H1 (cell line): Measurements from ENCODE around the gene ADARB2. TPM values are rescaled to one million over a fixed set of nuclear protein-coding genes. Genes with fewer than 3 reads are reported as not detected.

Experiments
- CTCF ChIA-PET: fragments of 300-600 bp; sonication (Branson Sonifier 250); formaldehyde crosslinking; loops from one replicate; lab custom pipeline; 2021; ENCODE audit not compliant: partially characterized antibody; lab: Charles Lee
- POLR2A ChIA-PET: fragments of 300-600 bp; sonication (Branson Sonifier 250); formaldehyde crosslinking; loops from one replicate; lab custom pipeline; 2021; ENCODE audit warnings: inconsistent platforms; ENCODE audit not compliant: partially characterized antibody; lab: Charles Lee
- DNase-seq, 2 experiments: peaks; one replicate each; pipeline versions ENCODE4 v3.0.0 to v3.0.0-alpha.2; 2010 to 2022; ENCODE audit warnings: low spot score in 2 of 2, low read depth in 1 of 2, mixed read lengths in 1 of 2
- FAIRE-seq: peaks from 2 replicates; lab custom pipeline; 2011; peaks lifted over from hg19 to GRCh38; lab: Jason Lieb, UNC
- H2AFZ ChIP-seq: 2 replicates; pipeline ENCODE4 v1.8.1; 2012; ENCODE audit warnings: low read length, inconsistent platforms
- H2AK5ac ChIP-seq: 2 replicates; pipeline ENCODE4 v1.6.1; 2013; ENCODE audit warnings: low read depth, low read length
- H2BK120ac ChIP-seq: replicated peaks from 2 replicates; pipeline ENCODE3; 2013; ENCODE audit warnings: low read depth, low read length, inconsistent platforms
- H2BK12ac ChIP-seq: 2 replicates; pipeline ENCODE4 v1.6.1; 2013; ENCODE audit warnings: low read depth, low read length
- H2BK15ac ChIP-seq: 2 replicates; pipeline ENCODE4 v1.6.1; 2013; ENCODE audit warnings: low read length
- H2BK20ac ChIP-seq: 2 replicates; pipeline ENCODE4 v1.6.1; 2013; ENCODE audit warnings: low read length
- H2BK5ac ChIP-seq: 2 replicates; pipeline ENCODE4 v1.6.1; 2013; ENCODE audit warnings: low read depth, low read length
- H3K14ac ChIP-seq: 2 replicates; pipeline ENCODE4 v1.6.1; 2013; ENCODE audit warnings: inconsistent platforms; ENCODE audit not compliant: insufficient read length
- H3K18ac ChIP-seq: 2 replicates; pipeline ENCODE4 v1.6.1; 2013; ENCODE audit warnings: low read length; ENCODE audit errors: extremely low read depth
- H3K23ac ChIP-seq: 2 replicates; pipeline ENCODE4 v1.6.1; 2013; ENCODE audit warnings: inconsistent platforms; ENCODE audit not compliant: insufficient read length
- H3K23me2 ChIP-seq: 2 replicates; pipeline ENCODE4 v1.6.1; 2013; ENCODE audit warnings: low read depth, low read length
- H3K27ac ChIP-seq: 2 replicates; pipeline ENCODE4 v1.6.1; 2011; ENCODE audit warnings: low read depth, low read length, inconsistent platforms
- H3K27me3 ChIP-seq, 4 experiments: replicated peaks in 1 of 4; 1 replicate in 1 of 4; 2 replicates in 3 of 4; pipeline versions ENCODE4 v1.6.1 to v1.8.1; 2011 to 2013; ENCODE audit warnings: low read length in 3 of 4, mild to moderate bottlenecking in 3 of 4, inconsistent platforms in 2 of 4, mixed read lengths in 2 of 4, moderate library complexity in 1 of 4; ENCODE audit not compliant: control insufficient read depth in 3 of 4, insufficient read depth in 3 of 4; ENCODE audit errors: extremely low read depth in 1 of 4
- H3K36me3 ChIP-seq, 4 experiments: 2 replicates each; pipeline versions ENCODE4 v1.6.1 to v1.8.1; 2011 to 2013; ENCODE audit warnings: mild to moderate bottlenecking in 4 of 4, low read length in 3 of 4, moderate library complexity in 2 of 4, control low read depth in 1 of 4, inconsistent platforms in 1 of 4; ENCODE audit not compliant: insufficient read depth in 4 of 4, control insufficient read depth in 2 of 4
- H3K4ac ChIP-seq: replicated peaks from 2 replicates; pipeline ENCODE3; 2013; ENCODE audit warnings: low read length, low read depth, mixed read lengths, inconsistent platforms; ENCODE audit not compliant: insufficient read length
- H3K4me1 ChIP-seq, 4 experiments: replicated peaks in 1 of 4; 1 replicate in 1 of 4; 2 replicates in 3 of 4; pipeline versions ENCODE4 v1.6.1 to v1.8.1; 2011 to 2013; ENCODE audit warnings: low read length in 3 of 4, inconsistent platforms in 2 of 4, mixed read lengths in 1 of 4; ENCODE audit not compliant: insufficient read depth in 4 of 4, control insufficient read depth in 3 of 4
- H3K4me2 ChIP-seq, 2 experiments: 2 replicates each; pipeline versions ENCODE4 v1.6.1 to v1.8.1; 2011 to 2013; ENCODE audit warnings: low read depth in 2 of 2, low read length in 2 of 2, control low read depth in 1 of 2, inconsistent platforms in 1 of 2, mild to moderate bottlenecking in 1 of 2; ENCODE audit not compliant: insufficient read depth in 1 of 2
- H3K4me3 ChIP-seq, 4 experiments: fragments of 200-600, 300-600 bp in 1 of 4; sonication (generic), shearing (Covaris generic), sonication (Bioruptor Twin) in 1 of 4; 2 replicates each; pipeline versions ENCODE4 v1.5.1 to v1.8.1; 2011 to 2016; ENCODE audit warnings: low read length in 4 of 4, low read depth in 3 of 4, control low read depth in 2 of 4, inconsistent platforms in 2 of 4, mild to moderate bottlenecking in 2 of 4, mixed read lengths in 1 of 4, moderate library complexity in 1 of 4; ENCODE audit not compliant: insufficient read depth in 2 of 4; ENCODE audit errors: extremely low read depth in 1 of 4
- H3K56ac ChIP-seq: replicated peaks from 2 replicates; pipeline ENCODE3; 2013; ENCODE audit warnings: low read depth, mild to moderate bottlenecking, mixed read lengths, low read length, inconsistent platforms; ENCODE audit not compliant: insufficient read length
- H3K79me1 ChIP-seq: 2 replicates; pipeline ENCODE4 v1.6.1; 2013; ENCODE audit warnings: low read depth, low read length, control low read depth
- H3K79me2 ChIP-seq, 2 experiments: 2 replicates each; pipeline versions ENCODE4 v1.6.1 to v1.8.1; 2012 to 2013; ENCODE audit warnings: low read length in 2 of 2, mild to moderate bottlenecking in 2 of 2, inconsistent platforms in 1 of 2; ENCODE audit not compliant: insufficient read depth in 2 of 2, control insufficient read depth in 1 of 2
- H3K9ac ChIP-seq, 4 experiments: replicated peaks in 1 of 4; 1 replicate in 1 of 4; 2 replicates in 3 of 4; pipeline versions ENCODE4 v1.6.1 to v1.8.1; 2011 to 2013; ENCODE audit warnings: low read depth in 3 of 4, low read length in 3 of 4, control low read depth in 2 of 4, mild to moderate bottlenecking in 2 of 4, moderate library complexity in 2 of 4, inconsistent platforms in 1 of 4; ENCODE audit errors: extremely low read depth in 1 of 4
- H3K9me3 ChIP-seq, 2 experiments: 2 replicates each; pipeline versions ENCODE4 v1.6.1 to v1.8.1; 2012 to 2013; ENCODE audit warnings: mild to moderate bottlenecking in 2 of 2, moderate library complexity in 2 of 2, control low read depth in 1 of 2, inconsistent platforms in 1 of 2, low read depth in 1 of 2, low read length in 1 of 2, mixed read lengths in 1 of 2; ENCODE audit not compliant: insufficient read depth in 2 of 2
- H4K20me1 ChIP-seq, 2 experiments: replicated peaks in 1 of 2; 2 replicates each; pipeline versions ENCODE3 to v1.8.1; 2011 to 2013; ENCODE audit warnings: inconsistent platforms in 2 of 2, low read length in 2 of 2, mild to moderate bottlenecking in 1 of 2; ENCODE audit not compliant: insufficient read depth in 2 of 2, control insufficient read depth in 1 of 2
- H4K5ac ChIP-seq: 2 replicates; pipeline ENCODE4 v1.6.1; 2013; ENCODE audit warnings: low read length, low read depth, mixed read lengths, inconsistent platforms; ENCODE audit not compliant: insufficient read length
- H4K8ac ChIP-seq: 2 replicates; pipeline ENCODE4 v1.8.0; 2013; ENCODE audit warnings: mild to moderate bottlenecking, moderate library complexity, low read length, inconsistent platforms; ENCODE audit not compliant: insufficient read depth; ENCODE audit errors: extremely low read depth
- H4K91ac ChIP-seq: replicated peaks from 2 replicates; pipeline ENCODE3; 2013; ENCODE audit warnings: low read length, mixed read lengths, inconsistent platforms; ENCODE audit not compliant: insufficient read length
- EZH2 ChIP-seq: fragments of 200-600 bp; sonication (generic); IDR thresholded peaks from 2 replicates; pipeline ENCODE4 v1.7.1; 2012; ENCODE audit warnings: low read depth, mild to moderate bottlenecking, moderate library complexity, low read length, inconsistent platforms; ENCODE audit not compliant: severe bottlenecking
- JUN ChIP-seq: IDR thresholded peaks from 2 replicates; pipeline ENCODE4 v1.6.1; 2011; ENCODE audit warnings: low read depth, mild to moderate bottlenecking, improper control_type of control experiment, low read length
- JUND ChIP-seq: IDR thresholded peaks from 2 replicates; pipeline ENCODE4 v1.6.1; 2011; ENCODE audit warnings: mild to moderate bottlenecking, improper control_type of control experiment, low read length
- PHF8 ChIP-seq: fragments of 200-600 bp; sonication (generic); conservative IDR thresholded peaks from 2 replicates; pipeline ENCODE4 v1.7.1; 2012; ENCODE audit warnings: low read depth, mild to moderate bottlenecking, inconsistent platforms, low read length, moderate library complexity
- RAD21 ChIP-seq, 2 experiments: IDR thresholded peaks in 1 of 2; conservative IDR thresholded peaks in 1 of 2; 2 replicates each; pipeline ENCODE4 v1.6.1; 2011; ENCODE audit warnings: low read depth in 2 of 2, low read length in 2 of 2, improper control_type of control experiment in 1 of 2, inconsistent platforms in 1 of 2, mild to moderate bottlenecking in 1 of 2, moderate library complexity in 1 of 2
- SIX5 ChIP-seq: IDR thresholded peaks from 2 replicates; pipeline ENCODE4 v1.6.1; 2011; ENCODE audit warnings: mild to moderate bottlenecking, low read depth, low read length
- SP1 ChIP-seq: IDR thresholded peaks from 2 replicates; pipeline ENCODE4 v1.6.1; 2011; ENCODE audit warnings: low read depth, low read length
- SP2 ChIP-seq: IDR thresholded peaks from 2 replicates; pipeline ENCODE4 v1.6.1; 2012; ENCODE audit warnings: mild to moderate bottlenecking, low read length, inconsistent platforms
- SUZ12 ChIP-seq: fragments of 200-600 bp; sonication (generic); IDR thresholded peaks from 2 replicates; pipeline ENCODE4 v1.6.1; 2012; ENCODE audit warnings: mild to moderate bottlenecking, inconsistent platforms, low read length, moderate library complexity, mixed read lengths
- WGBS, 2 experiments: shearing (Covaris generic) in 1 of 2; methylation state at CpG; one replicate each; pipeline versions ENCODE4 v1.1.6 to v1.1.7; 2013 to 2015; ENCODE audit warnings: low lambda C conversion rate in 2 of 2, mixed read lengths in 2 of 2, inconsistent platforms in 1 of 2, low coverage in 1 of 2, missing lambda C conversion rate in 1 of 2; ENCODE audit not compliant: insufficient replicate concordance in 2 of 2, insufficient coverage in 1 of 2, insufficient read length in 1 of 2; ENCODE audit errors: extremely low coverage in 1 of 2, missing lambda C conversion rate in 1 of 2; 5-methylcytosine and 5-hydroxymethylcytosine counted together
- polyA plus RNA-seq, 7 experiments: library from polyadenylated mRNA; depleted of rRNA in 3 of 7; stranded (reverse) in 5 of 7; unstranded in 2 of 7; fragments of >200 nt in 5 of 7; fragments of 200-250 nt in 2 of 7; gene quantifications; 1 replicate in 5 of 7; 2 replicates in 1 of 7; 4 replicates in 1 of 7; pipeline versions ENCODE4 v1.2.1 to v1.2.3, GENCODE V29; 2011 to 2013; ENCODE audit warnings: missing spikeins in 2 of 7, mixed read lengths in 2 of 7
- total RNA-seq: library from RNA; stranded (reverse); fragmentation: NEBNext Ultra II Directional; extraction: Animal tissue kit (Norgen Biotek cat#: 25700); gene quantifications from 2 replicates; pipeline ENCODE4 v1.2.1, GENCODE V29; 2021
- TF ChIP-seq, protein P1 (sequence below): IDR thresholded peaks from 2 replicates; pipeline ENCODE4 v1.6.1; 2011; ENCODE audit warnings: low read length, improper control_type of control experiment

The ADARB2 gene
- total and polyA plus RNA-seq, 2 of the 8 experiments (the other 6 are each of a cell fraction or from before 2014, with no cell fraction given): 2.2 to 2.8 TPM

- Histone ChIP-seq H3K18ac (no peak overlapping the region; the same call in 1 of the 2 replicates), H3K79me1 (no peaks in the 10 kb centered on the region), H3K23ac (no peak overlapping the region), H4K8ac (no peak overlapping the region), H3K4me3 (no peak overlapping the region), H2AFZ (no peak overlapping the region), H3K27ac (no peak overlapping the region), H4K5ac (no peak overlapping the region), H2BK5ac (no peak overlapping the region), H3K79me2 (no peaks in the 10 kb centered on the region), H2AK5ac (no peak overlapping the region), H4K20me1 (peaks cover 0 to 5% of the 10 kb centered on the region in 2 experiments), H3K23me2 (peaks cover 7% of the 10 kb centered on the region; the same call in 1 of the 2 replicates), H3K9ac (no peak overlapping the region), H2BK15ac (no peak overlapping the region), H3K27me3 (no peaks in the 10 kb centered on the region), H3K36me3 (no peaks in the 10 kb centered on the region), H3K9me3 (no peaks in the 10 kb centered on the region; a peak in 1 of 4 replicates), H3K4me1 (peaks cover 0 to 7% (median 2%) of the 10 kb centered on the region in 4 experiments; a peak in 4 of 7 replicates), H4K91ac (no peak overlapping the region), H2BK12ac (no peak overlapping the region), H2BK120ac (no peak overlapping the region), H2BK20ac (no peak overlapping the region), H3K14ac (no peak overlapping the region), H3K4ac (no peak overlapping the region), H3K4me2 (no peak overlapping the region), H3K56ac (no peak overlapping the region)
- WGBS, 2 experiments: 90% methylated on average over 16 of the region's 16 CpGs; no CpG with 5 or more reads in 1 of the 2 experiments
- ChIA-PET POLR2A (no interaction called here), CTCF (interaction anchor here (0.9 to 2.2 kb wide), 3 partner anchors 12 to 46 kb away, joined by 3 to 10 read pairs (median 5); no protein-coding TSS in a partner anchor)
- FAIRE-seq (no peak), DNase-seq (no peak)
- TF ChIP-seq JUN (no peak), EZH2 (no peak), SP2 (no peak), JUND (no peak), RAD21 (IDR thresholded peaks at IDR 0.05 in 1 of 2, conservative IDR thresholded peaks at IDR 0.05 in 1 of 2; ENCODE audit: low read depth in 2 of 2, low read length in 2 of 2) (no peak), SIX5 (no peak), SUZ12 (no peak; the same call in 1 of the 2 replicates), PHF8 (no peak), SP1 (no peak)
- TF ChIP-seq, protein P1, sequence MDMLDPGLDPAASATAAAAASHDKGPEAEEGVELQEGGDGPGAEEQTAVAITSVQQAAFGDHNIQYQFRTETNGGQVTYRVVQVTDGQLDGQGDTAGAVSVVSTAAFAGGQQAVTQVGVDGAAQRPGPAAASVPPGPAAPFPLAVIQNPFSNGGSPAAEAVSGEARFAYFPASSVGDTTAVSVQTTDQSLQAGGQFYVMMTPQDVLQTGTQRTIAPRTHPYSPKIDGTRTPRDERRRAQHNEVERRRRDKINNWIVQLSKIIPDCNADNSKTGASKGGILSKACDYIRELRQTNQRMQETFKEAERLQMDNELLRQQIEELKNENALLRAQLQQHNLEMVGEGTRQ: no peak
These were observed 287.6 kb downstream of the ADARB2 start for GRCh38 chr10:1449572-1450205.
